ENCODE data around the gene MLN.

- TF ChIP-seq CTCF (IDR thresholded peaks at IDR 0.05 in 8 of 11, conservative IDR thresholded peaks at IDR 0.05 in 3 of 11), result no peak
- TF ChIP-seq POLR2AphosphoS5 (IDR thresholded peaks at IDR 0.05), result peak in 1 of 3 donors; percentile 31
Measured at GRCh38 chr6:33778444-33779121, 25.2 kb downstream of the MLN start.
